Activated CD4-positive, alpha-beta memory T cell treated with anti-CD3 and anti-CD28 coated beads for 36 hours (primary cell): Measurements from ENCODE around the gene SCN10A. TPM values are rescaled to one million over a fixed set of nuclear protein-coding genes. Genes with fewer than 3 reads are reported as not detected.

Experiments used
- CTCF ChIA-PET: fragments of 350-600 bp; sonication (Branson Sonifier 250); formaldehyde crosslinking; loops from one replicate; lab custom pipeline; 2021; ENCODE audit warnings: antibody characterized with exemption, inconsistent platforms; lab: Charles Lee
- POLR2A ChIA-PET: fragments of 350-600 bp; sonication (Branson Sonifier 250); formaldehyde crosslinking; loops from one replicate; lab custom pipeline; 2021; ENCODE audit warnings: antibody characterized with exemption; lab: Charles Lee
- DNase-seq: peaks from one replicate; pipeline ENCODE4 v3.0.0-alpha.2; 2020
- H3K27ac Mint-ChIP-seq: one replicate; pipeline ENCODE4 v1.8.0; 2021; ENCODE audit warnings: mixed read lengths
- H3K27me3 Mint-ChIP-seq: one replicate; pipeline ENCODE4 v1.8.0; 2021; ENCODE audit warnings: mixed read lengths
- H3K36me3 Mint-ChIP-seq: one replicate; pipeline ENCODE4 v1.8.0; 2021; ENCODE audit warnings: mixed read lengths
- H3K4me1 Mint-ChIP-seq: one replicate; pipeline ENCODE4 v1.8.0; 2021; ENCODE audit warnings: low read depth, mixed read lengths
- H3K4me3 Mint-ChIP-seq: one replicate; pipeline ENCODE4 v1.8.0; 2021; ENCODE audit warnings: mild to moderate bottlenecking, mixed read lengths
- H3K9me3 Mint-ChIP-seq: one replicate; pipeline ENCODE4 v1.8.0; 2021; ENCODE audit warnings: mixed read lengths
- intact Hi-C: fragments of 100-400 bp; cut with micrococcal nuclease; formaldehyde crosslinking; loops from one replicate; pipeline ENCODE4 v1.15.1; 2023
- total RNA-seq, 2 experiments: library from RNA; stranded (reverse); gene quantifications; one replicate each; pipeline ENCODE4 v1.2.3, GENCODE V29; 2021

SCN10A gene
- total RNA-seq, 2 experiments from 2014 or later = not detected

DNA sequence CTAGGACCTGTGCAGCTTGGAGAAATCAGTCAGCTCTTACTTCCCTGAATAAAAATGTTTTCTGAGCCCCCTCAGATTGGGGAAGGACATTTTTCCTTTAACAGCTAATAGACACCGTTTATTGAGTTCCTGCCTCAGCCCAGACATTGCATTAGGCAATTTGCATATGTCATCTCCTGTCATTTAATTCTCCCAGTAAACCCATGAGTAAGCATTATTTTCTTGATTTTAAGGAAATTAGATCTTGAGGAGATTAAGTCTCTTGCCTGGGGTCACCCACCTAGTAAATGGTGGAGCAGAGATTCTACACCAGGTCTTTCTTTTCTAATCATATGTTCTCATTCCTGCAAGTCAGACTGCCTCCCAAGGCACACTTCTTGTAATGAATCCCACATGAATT, 88.0 kb downstream of the SCN10A start:
- no peaks in the 10 kb centered on the region for H3K4me1 Mint-ChIP-seq
- ChIA-PET POLR2A (no interaction called here), CTCF (no interaction called here)
- no peak for DNase-seq
- no peaks in the 10 kb centered on the region for H3K9me3 Mint-ChIP-seq
- no peak overlapping the region for H3K4me3 Mint-ChIP-seq
- H3K27ac Mint-ChIP-seq = no peak overlapping the region
- H3K27me3 Mint-ChIP-seq = peaks cover 8% of the 10 kb centered on the region
- H3K36me3 Mint-ChIP-seq = no peaks in the 10 kb centered on the region
- intact Hi-C loops = no loop called here

DNA sequence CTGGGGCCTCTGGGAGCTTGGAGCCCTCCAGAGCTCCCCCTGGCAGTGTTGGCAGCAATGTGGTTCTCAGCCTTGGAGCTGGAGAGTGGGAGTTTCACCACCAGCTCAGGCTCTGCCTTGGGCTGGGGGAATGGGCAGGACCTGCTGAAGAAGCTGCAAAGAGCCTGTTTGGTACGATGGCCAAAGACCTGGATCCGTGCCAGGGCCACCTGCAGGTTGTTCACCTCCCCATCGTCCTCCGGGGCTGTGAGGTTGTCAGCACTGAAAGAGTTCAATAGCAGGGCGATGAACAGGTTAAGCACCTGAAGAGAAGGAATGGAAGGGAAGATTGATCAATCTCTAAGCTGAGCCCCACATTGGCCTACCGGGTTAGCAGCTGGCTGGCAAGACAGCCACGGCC, 89.3 kb downstream of the SCN10A start:
- Mint-ChIP-seq H3K36me3 (no peaks in the 10 kb centered on the region), H3K4me3 (no peak overlapping the region), H3K27ac (no peak overlapping the region), H3K4me1 (no peaks in the 10 kb centered on the region), H3K9me3 (no peaks in the 10 kb centered on the region), H3K27me3 (peaks cover 8% of the 10 kb centered on the region)
- CTCF ChIA-PET = no interaction called here
- POLR2A ChIA-PET = no interaction called here
- DNase-seq = no peak
- intact Hi-C loops = no loop called here

DNA sequence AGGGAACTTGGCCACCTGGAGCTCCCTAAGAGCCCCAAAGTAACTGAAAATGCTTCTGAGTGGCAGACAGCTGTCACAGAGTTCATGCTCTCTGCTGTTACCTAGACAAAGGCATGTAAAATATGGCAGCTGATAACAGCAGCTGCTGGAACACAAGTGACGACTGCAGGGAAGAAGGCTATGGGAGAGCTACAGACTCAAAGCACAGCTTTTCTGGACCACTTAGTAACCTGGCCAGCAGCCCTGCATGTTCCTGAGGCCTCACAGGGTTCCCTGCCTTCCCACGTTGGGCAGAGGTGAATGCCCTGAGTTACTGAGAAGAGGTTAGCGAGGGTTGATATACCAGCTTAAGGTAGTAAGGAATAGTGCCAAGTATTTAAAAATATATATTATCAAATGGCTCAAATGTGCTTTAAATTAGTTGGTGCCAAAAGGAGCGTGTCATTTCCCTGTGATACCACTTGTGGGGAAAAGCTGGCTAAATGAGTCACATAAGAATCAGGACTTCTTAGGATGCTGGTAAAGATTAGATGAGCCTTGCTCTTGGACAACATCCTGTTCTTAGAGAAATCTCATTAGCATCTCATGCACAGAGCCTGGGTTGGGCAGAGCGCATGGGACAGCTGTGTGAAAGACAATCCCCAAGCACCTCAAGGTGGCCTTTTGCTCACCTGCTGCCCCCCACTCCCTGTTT, 90.1 kb downstream of the SCN10A start:
- no peak overlapping the region for H3K4me3 Mint-ChIP-seq
- H3K36me3 Mint-ChIP-seq = no peaks in the 10 kb centered on the region
- H3K27ac Mint-ChIP-seq = no peak overlapping the region
- POLR2A ChIA-PET = interaction anchor here (0.6 kb wide), 1 partner anchor 323 kb away, joined by 3 read pairs; no protein-coding TSS in a partner anchor
- H3K27me3 Mint-ChIP-seq = peaks cover 8% of the 10 kb centered on the region
- no peaks in the 10 kb centered on the region for H3K9me3 Mint-ChIP-seq
- intact Hi-C loops = no loop called here
- CTCF ChIA-PET = no interaction called here
- DNase-seq = no peak
- no peaks in the 10 kb centered on the region for H3K4me1 Mint-ChIP-seq

DNA sequence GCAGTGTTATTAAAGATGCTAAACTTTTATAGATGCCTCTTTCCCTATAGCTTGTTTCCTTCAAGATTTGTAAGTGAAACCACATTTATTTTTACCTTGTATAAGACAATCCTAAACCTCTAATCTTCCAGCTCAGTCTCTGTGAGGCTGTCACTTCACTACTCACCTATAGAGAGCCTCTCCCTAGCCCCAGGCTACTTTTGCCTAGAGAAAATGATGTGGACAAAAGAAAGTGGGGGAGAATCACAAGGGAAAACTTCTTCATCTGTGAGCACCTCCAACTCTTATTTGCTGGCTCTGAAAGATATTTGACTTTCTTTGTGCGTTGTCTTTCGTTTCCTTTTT, 91.7 kb downstream of the SCN10A start:
- Mint-ChIP-seq H3K9me3 (no peaks in the 10 kb centered on the region), H3K36me3 (no peaks in the 10 kb centered on the region), H3K4me1 (no peaks in the 10 kb centered on the region), H3K27me3 (peaks cover 9% of the 10 kb centered on the region), H3K27ac (no peak overlapping the region), H3K4me3 (no peak overlapping the region)
- intact Hi-C loops = no loop called here
- DNase-seq = no peak
- POLR2A ChIA-PET = no interaction called here
- CTCF ChIA-PET = no interaction called here

DNA sequence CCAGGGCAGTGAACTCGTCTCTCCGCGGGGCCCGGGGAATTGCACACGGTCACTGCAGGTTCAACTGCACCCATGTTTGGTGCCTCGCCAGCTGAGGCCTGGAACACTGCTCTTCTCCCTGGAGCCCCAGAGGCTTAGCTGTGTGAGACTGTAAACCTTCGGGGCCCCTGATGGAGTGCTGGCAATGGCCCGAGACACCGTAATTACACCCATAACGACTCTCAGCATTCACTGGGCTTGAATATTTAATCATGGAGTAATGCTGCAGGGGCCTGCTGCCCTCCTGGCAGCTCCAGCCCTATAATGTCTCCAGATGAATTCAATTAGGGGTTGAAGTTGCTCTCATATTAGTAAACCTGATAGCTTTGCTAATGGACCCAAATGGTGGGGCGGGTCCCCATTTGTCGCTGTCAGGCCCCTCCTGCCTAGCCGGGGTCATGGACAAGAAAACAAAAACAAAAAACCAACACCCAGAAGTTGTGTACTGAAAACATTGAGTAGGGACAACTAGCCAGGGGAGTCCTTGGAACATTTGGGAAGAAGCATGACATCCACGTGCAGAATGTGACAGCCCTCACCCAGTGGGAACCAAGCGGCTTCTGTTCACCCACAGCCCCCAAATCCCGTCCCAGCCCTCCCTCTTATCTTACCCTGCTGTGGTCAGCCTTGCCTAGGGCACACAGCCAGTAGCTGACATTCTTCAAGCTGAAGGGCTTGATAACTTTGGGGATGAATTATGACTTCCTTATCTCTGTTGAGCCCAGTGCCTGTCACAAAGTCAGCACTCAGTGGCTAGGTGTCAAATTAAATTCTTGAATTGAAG, 92.2 kb downstream of the SCN10A start:
- peaks cover 9% of the 10 kb centered on the region for H3K27me3 Mint-ChIP-seq
- POLR2A ChIA-PET = no interaction called here
- H3K4me1 Mint-ChIP-seq = no peaks in the 10 kb centered on the region
- CTCF ChIA-PET = no interaction called here
- H3K9me3 Mint-ChIP-seq = no peaks in the 10 kb centered on the region
- H3K36me3 Mint-ChIP-seq = no peaks in the 10 kb centered on the region
- no peak overlapping the region for H3K27ac Mint-ChIP-seq
- no peak for DNase-seq
- intact Hi-C loops = no loop called here
- no peak overlapping the region for H3K4me3 Mint-ChIP-seq

DNA sequence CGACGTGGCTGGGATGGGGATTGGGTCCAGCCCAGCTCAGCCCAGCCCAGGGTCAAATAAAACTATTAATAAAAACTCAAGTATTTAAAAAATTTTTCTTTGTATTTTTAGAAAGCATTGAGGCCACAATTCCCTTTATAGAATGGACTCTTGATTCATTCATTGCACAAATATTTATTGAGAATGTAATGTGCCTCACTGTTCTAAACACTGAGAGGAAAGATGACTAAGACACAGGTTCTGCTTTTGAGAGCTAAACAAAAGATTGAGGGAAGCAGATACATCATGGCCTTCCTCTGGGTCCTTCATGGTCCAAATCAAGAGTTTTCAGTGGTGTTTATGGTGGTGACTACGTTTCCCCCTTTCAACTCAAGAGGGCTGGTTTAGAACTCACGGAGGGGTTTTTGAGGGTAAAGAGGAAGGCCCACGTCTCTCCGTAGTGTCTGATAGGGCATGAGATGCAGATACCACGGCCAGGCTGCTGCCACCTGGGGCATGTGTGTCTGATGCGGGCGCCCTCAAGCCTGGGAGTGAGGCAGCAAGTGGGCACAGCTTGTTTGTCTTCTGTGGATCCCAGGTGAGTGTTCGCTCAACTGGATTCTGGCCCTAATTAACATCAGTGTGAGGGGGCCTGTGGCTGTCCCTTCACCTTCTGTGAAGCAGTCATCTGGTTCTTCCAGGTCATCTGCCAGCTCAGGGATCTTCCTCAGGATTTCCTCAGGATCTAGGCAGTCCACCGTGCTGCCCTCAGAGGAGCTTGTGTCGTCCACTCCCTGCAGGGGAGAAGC, 93.0 kb downstream of the SCN10A start:
- no peaks in the 10 kb centered on the region for H3K4me1 Mint-ChIP-seq
- no peak overlapping the region for H3K4me3 Mint-ChIP-seq
- DNase-seq = no peak

DNA sequence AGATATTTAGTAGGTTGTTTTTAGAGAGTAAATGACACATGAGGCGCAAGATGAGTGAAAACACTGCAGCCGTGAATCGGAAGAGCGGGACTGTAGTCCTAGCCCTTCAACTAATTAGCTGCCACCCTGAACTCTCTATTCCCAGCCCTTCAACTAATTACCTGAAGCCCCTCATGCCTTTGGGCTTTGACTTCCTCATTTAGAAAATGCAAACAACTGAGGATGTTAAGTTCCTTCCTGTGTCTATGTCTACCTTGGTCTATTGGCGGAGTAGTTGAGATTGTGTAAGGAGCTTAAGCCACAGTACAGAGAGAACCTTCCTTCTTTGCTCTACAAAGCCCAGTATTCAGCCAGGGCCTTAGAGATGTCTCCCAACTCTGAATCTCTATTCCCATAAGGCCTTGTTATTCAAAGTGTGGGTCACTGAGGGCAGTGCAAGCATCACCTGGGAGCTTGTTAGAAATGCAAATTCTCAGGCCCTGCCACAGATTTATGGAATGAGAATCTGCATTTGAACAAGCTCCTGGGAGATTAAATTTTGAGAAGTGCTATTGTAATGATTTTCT, 94.7 kb downstream of the SCN10A start:
- Mint-ChIP-seq H3K36me3 (no peaks in the 10 kb centered on the region), H3K4me3 (no peak overlapping the region), H3K27me3 (peaks cover 6% of the 10 kb centered on the region), H3K27ac (no peak overlapping the region), H3K9me3 (no peaks in the 10 kb centered on the region), H3K4me1 (no peaks in the 10 kb centered on the region)
- CTCF ChIA-PET = no interaction called here
- no peak for DNase-seq
- POLR2A ChIA-PET = no interaction called here
- intact Hi-C loops = no loop called here

More for the DNA sequence above, 93.0 kb downstream of the SCN10A start:
- Mint-ChIP-seq H3K9me3 (no peaks in the 10 kb centered on the region), H3K27ac (no peak overlapping the region), H3K27me3 (peaks cover 9% of the 10 kb centered on the region), H3K36me3 (no peaks in the 10 kb centered on the region)
- intact Hi-C loops = no loop called here
- ChIA-PET POLR2A (no interaction called here), CTCF (no interaction called here)

DNA sequence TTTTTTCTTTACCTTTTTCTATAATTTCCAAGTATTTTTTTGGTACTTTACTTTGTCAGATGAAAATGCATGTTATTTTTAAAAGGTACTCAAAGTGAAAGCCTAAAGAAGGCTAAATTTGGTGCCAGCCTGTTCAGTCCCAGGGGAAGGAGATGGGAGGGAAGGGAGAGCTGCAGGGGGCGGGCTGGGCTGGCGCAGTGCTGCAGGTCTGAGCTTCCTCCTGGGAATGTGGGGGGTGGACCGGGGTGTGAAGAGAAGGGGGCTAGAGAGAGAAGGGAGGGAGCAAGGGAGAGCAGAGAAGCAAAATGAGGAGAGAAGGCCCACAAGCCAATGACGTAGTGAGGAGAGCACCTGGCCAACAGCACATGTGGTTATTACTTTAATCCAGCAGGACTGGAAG, 95.6 kb downstream of the SCN10A start:
- ChIA-PET CTCF (no interaction called here), POLR2A (no interaction called here)
- Mint-ChIP-seq H3K4me3 (no peak overlapping the region), H3K27me3 (peaks cover 5% of the 10 kb centered on the region), H3K27ac (no peak overlapping the region), H3K4me1 (no peaks in the 10 kb centered on the region), H3K9me3 (no peaks in the 10 kb centered on the region), H3K36me3 (no peaks in the 10 kb centered on the region)
- intact Hi-C loops = no loop called here
- DNase-seq = no peak

DNA sequence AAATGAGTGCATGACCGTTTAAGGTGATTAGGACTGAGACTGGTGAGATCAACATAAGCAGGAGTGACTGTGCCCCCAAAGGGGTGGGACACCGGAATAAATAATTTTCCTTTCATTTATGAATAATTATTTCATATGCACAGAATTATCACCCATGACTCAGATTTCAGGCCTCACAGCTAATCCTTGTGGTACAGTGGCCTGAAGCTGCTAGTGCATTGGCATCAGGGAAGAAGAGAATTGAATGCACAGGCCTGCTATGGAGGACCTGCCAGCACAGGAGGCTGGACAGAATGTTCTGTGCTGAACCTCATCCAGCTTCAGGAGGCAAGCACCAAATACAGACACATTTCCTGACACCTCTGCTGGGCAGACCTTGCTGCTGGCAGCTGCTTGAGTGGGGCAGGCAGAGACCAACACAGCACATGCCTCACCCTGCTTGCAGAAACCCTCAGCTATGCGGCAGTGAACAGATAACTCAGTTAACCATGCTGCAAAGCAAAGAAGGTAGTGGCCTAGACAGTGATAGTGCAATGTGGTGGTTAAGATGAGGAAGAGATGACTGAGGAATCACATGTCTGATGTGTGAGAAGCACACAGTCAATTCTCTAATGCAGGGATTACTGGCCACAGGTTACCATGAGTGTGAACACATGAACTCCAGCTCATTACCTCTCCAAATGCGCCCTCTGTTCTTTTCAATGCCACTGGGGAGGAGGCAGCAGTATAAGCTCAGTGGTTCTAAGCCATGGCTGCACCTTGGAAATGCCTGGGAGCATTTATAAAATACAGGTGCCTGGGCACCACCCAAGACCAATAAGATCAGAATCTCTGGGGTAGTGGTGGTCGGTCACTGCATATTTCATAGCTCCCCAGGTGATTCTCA, 98.4 kb downstream of the SCN10A start:
- H3K4me3 Mint-ChIP-seq = no peak overlapping the region
- ChIA-PET POLR2A (no interaction called here), CTCF (no interaction called here)
- DNase-seq = no peak
- no peaks in the 10 kb centered on the region for H3K4me1 Mint-ChIP-seq
- intact Hi-C loops = no loop called here
- no peaks in the 10 kb centered on the region for H3K36me3 Mint-ChIP-seq
- H3K27me3 Mint-ChIP-seq = peaks cover 1% of the 10 kb centered on the region
- H3K9me3 Mint-ChIP-seq = no peaks in the 10 kb centered on the region
- H3K27ac Mint-ChIP-seq = no peak overlapping the region

DNA sequence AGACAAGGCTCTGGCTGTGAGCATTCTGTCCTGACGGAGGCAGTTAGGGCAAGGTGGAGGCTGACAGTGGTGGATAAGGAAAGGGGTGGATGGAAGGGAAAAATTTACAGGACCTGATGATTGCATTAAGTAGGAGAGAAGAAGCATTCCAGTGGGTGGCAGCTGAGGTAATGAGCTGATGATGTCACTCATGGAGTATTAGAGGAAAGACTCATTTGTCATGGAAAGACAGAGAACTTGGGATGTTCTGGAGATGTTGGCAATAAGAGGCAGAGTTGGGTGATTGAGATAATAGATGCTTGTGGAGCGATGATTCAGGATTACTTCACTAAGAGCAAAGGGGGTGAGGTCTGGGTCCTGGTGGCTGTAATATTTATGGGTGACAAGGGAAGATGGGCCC, 102.9 kb downstream of the SCN10A start:
- H3K4me1 Mint-ChIP-seq = no peaks in the 10 kb centered on the region
- POLR2A ChIA-PET = no interaction called here
- intact Hi-C loops = no loop called here

DNA sequence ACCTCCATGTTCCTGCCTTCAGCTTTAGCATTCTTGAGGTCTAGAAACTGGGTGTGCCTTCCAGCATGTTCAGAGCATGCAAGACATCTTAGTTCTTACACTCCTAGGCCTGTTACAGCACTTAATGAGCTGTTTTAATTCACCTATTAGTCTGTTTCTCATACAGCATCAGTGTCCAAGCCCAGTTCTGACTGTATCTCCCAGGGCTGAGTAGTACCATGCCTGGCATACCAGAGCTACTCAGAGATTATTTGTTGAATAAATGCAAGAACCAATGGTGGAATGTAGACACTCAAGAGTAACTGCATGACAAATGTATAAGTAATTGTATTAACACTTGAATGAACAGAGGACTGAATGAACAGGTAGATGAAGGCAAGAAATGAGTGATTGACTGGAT, 104.7 kb downstream of the SCN10A start:
- POLR2A ChIA-PET = no interaction called here
- no peaks in the 10 kb centered on the region for H3K4me1 Mint-ChIP-seq

More for the DNA sequence above, 102.9 kb downstream of the SCN10A start:
- Mint-ChIP-seq H3K4me3 (no peak overlapping the region), H3K9me3 (no peaks in the 10 kb centered on the region), H3K27ac (no peak overlapping the region), H3K36me3 (no peaks in the 10 kb centered on the region), H3K27me3 (peaks cover 6% of the 10 kb centered on the region)
- CTCF ChIA-PET = no interaction called here
- DNase-seq = no peak

More for the DNA sequence above, 104.7 kb downstream of the SCN10A start:
- no peaks in the 10 kb centered on the region for H3K36me3 Mint-ChIP-seq
- peaks cover 10% of the 10 kb centered on the region for H3K27me3 Mint-ChIP-seq
- CTCF ChIA-PET = no interaction called here
- DNase-seq = no peak
- no peak overlapping the region for H3K27ac Mint-ChIP-seq
- no peak overlapping the region for H3K4me3 Mint-ChIP-seq
- H3K9me3 Mint-ChIP-seq = no peaks in the 10 kb centered on the region
- intact Hi-C loops = no loop called here
